GM04503 (cell line): ENCODE results near the gene NEUROG1.

Experiments used
- DNase-seq: peaks from one replicate; pipeline ENCODE4 v3.0.0-alpha.2; 2012; ENCODE audit warnings: low read depth

Gene NEUROG1

GRCh38 chr5:135564331-135564730 is 28.6 kb upstream of the NEUROG1 start:
- DNase-seq, result no peak

DNA sequence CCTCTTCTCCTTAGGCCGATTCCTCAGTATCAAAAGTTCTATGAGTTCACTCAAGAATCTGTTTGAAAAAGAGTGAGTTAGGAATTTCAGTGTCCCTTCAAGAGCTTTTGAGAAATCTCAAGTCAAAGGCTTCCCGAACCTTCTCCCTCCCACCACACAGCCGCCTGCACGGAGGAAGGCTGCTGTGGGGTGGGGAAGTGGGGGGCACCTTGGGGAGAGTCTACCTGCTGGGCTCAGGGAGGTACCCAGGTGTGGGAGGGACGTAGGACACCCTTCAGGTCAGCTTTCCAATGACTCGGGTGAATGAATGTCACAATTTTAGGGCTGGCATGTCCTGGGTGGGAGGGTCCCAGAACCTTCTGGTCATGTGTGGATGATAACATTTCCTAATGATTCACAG is 25.5 kb upstream of the NEUROG1 start:
- no peak for DNase-seq

DNA sequence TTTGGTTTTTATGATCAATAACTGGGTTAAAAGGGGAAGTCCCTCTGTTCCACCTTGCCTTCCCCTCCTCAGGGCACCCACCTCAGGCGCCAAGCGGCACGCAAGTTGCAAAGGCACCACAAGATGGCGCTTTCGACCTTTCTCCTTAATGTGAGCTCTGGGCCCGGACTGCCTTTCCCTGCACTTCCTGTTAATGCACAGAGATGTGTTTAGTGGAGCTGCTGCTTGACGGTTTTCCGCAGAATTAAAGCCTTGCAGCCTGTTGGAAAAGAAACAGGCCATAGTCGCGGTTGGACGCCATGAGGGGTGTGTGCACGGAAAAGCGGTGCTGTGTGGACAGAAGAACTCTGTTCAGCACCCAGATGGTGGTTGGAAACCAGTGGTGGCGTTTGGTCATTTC is 25.1 kb upstream of the NEUROG1 start:
- no peak for DNase-seq

DNA sequence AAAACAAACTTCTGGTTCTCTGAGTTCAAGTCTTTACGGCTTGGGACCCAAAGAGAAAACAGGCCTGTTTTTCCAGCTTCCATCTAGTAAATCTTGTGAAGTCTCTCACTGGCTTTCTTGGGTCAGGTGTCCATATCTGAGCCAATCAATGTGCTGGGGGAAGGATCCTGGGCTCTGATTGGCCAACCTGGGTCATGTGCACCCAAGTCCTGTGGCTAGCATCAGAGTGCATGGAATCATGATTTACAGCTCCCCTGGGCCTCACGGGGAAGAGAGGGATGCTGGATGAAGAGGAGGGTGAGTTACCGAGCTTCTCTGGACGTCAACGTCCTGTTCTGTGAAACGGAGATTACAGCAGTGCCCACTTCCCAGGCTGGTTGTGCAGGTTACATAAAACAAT is 23.6 kb upstream of the NEUROG1 start:
- no peak for DNase-seq

DNA sequence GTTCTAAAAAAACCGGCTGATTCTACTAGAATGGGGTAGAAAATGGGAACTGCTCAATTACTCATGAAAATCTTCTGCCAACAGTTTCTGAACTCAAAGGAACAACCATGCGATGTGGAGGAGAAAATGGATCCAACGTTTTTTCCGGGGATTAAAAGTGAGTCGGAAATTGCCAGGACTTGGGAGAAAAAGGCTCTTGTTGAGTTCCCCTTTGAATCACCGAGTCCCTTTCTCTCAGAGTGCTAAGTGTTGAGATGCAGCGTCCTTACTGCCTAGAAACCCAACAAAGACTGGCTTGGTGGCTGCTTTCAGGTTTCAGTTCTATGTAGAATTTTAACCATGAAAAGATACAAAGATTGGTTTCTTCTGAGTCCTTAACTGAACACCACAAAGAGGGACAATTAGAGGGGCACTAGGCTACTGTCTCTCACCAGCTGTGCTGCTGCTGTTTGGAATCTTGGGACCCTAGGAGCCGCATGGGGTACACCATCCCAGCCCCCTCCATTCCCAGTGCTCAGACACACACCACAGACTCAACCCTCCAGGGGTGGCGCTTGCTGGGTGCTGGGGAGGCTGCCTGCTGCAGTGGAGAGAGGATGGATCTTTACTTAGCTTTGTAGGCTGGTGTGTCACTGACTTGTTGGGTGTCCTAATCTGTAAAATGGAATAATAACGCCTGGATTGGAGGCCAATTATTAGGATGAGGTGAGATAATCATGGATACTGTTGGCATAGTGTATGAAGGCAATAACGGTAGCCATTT is 21.5 kb upstream of the NEUROG1 start:
- DNase-seq, result no peak

DNA sequence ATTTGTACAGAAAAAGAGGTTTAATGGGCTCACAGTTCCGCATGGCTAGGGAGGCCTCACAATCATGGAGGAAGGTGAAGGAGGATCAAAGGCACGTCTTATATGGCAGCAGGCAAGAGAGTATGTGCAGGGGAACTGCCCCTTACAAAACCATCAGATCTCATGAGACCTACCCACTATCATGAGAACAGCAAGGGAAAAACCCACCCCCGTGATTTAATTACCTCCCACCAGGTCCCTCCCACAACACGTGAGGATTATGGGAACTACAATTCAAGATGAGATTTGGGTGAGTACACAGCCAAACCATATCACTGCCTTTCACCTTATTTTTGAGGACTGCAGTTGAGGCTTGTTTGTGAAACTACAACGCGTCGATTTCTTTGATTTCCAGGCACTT is 20.9 kb upstream of the NEUROG1 start:
- DNase-seq, result no peak

- DNase-seq, result no peak
Measured at GRCh38 chr5:135555530-135555929, 19.8 kb upstream of the NEUROG1 start.

DNA sequence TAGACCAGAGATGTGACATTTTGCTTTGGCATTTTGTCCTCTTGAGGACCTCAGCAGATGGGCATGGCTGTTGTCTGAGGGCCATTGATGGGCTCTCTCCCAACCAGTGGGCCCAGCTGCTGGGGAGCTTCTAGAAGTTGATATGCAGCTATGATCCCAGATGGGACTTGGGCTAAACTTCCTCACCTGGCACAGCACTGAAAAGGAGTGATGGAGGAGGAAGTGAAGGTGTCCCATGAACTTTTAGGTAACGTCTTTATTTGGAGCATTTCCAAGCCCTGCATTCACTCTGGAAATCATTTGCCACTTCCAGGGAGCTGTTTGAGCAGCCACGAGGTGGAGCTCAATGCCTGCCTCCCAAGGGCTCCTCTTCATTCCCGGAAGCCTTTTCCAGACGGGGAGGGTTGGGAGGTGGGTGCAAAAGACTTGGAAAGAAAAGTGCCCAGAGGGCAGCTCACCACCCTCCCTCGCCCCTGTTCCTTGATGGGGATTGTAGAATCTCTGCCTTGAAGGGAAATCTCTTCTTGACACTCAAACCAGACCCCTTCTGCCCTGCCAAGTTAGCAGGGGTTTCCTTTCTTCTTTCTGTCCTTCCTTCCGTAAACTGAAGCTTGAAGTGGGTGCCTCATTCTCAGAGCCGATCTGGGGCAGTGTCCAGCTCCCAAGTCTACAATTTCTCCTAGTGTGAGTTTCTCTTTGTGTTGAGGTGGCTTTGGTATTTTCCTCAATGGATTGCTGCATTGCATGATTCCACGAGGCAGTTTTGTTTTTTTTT is 18.1 kb upstream of the NEUROG1 start:
- DNase-seq, result no peak

GRCh38 chr5:135551593-135552447 is 16.1 kb upstream of the NEUROG1 start:
- no peak for DNase-seq

DNA sequence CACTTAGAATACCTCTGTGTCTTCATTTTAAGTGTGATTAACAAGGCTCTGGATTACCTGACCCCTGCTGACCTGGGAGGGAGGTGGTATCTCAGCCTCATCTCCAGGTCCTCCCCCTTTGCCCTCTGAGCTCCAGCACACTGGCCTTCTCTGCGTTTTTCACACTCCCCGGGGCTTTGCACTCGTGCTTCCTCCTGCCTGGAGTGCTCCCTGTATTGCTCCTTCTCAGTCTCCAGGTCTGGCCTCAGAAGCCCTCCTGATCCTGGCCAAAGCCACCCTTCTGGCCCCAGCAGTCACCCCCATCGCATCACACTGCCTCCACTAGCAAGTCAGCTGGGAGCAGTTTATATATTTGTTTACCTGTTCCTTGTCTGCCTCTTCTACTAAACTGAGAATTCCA is 13.6 kb upstream of the NEUROG1 start:
- DNase-seq, result no peak

GRCh38 chr5:135547590-135548254 is 12.0 kb upstream of the NEUROG1 start:
- DNase-seq, result no peak

GRCh38 chr5:135546912-135547311 is 11.1 kb upstream of the NEUROG1 start:
- no peak for DNase-seq

DNA sequence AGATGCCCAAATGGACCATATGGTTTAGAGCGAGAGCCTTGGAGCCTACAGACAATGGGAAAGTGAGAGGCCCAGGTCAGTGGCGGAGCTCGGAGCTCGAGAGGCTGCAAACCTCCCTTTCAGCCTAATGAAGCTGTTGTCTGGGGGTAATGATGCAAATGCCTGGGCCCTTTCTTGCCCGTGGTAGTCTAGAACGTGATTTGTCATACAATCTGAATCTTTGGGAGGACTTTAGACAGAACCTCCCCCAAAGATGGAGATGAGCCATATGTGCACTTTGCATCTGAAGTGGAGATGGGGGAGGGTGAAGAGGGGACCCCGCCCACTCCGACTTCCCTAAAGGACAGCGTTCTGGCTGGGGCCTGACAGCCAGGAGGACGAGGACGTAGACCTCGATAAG is 10.3 kb upstream of the NEUROG1 start:
- no peak for DNase-seq

- DNase-seq, result no peak
Measured at GRCh38 chr5:135545099-135545498, 9.3 kb upstream of the NEUROG1 start.

GRCh38 chr5:135543485-135544304 is 7.9 kb upstream of the NEUROG1 start:
- no peak for DNase-seq

GRCh38 chr5:135543001-135543484 is 7.3 kb upstream of the NEUROG1 start:
- no peak for DNase-seq

GRCh38 chr5:135541807-135542502 is 6.2 kb upstream of the NEUROG1 start:
- DNase-seq, result no peak

GRCh38 chr5:135539430-135540005 is 3.8 kb upstream of the NEUROG1 start:
- no peak for DNase-seq

DNA sequence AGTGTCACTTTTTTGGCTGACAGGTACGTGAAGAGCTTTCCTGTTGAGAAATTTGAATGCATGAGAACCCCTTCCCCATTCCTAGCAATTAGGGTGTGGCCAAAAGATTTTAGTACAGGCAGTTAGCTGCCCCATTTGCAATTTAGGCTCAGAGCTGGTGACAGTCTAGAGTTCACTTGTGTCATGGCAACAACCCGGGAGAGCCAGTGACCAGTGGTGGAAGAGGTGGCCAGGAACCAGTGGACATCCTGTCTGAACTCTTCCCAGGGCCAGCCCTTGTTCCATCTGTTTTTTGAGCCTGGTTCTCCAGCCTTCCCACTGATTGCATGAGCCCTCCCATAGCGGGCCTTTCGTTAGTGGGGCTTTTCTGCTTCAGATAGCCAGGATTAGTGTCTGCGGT is 2.5 kb upstream of the NEUROG1 start:
- DNase-seq, result no peak

DNA sequence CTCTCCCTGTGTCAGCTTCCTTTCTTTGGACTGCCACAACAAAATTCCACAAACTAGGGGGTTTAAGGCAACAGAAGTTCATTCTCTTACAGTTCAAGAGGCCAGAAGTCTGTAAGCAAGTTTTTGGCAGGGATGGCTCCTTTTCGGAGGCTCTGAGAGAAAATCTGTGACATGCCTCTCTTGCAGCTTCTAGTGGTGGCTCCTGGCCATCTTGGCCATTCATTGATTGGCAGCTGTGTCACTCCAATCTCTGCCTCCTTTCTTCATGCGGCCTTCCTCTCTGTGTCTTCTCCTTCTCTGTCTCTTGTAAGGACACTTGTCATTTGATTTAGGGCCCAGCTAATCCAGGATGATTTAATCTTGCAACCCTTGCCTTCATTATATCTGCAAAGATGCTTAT is 2.0 kb upstream of the NEUROG1 start:
- no peak for DNase-seq
